NCI-H1436 treated with DMSO at 0.1 percent for 48 hours (cell line): ENCODE measurements around the gene TRPM5.

ENCODE experiments used
- DNase-seq: peaks from one replicate; lab custom pipeline; 2025; lab: John Stamatoyannopoulos, UW

The TRPM5 gene

GRCh38 chr11:2436013-2436520, 8.2 kb downstream of the TRPM5 start:
- DNase-seq, result no peak

- no peak for DNase-seq
Observed at GRCh38 chr11:2435288-2436012, 8.9 kb downstream of the TRPM5 start.

GRCh38 chr11:2434506-2435255, 9.6 kb downstream of the TRPM5 start:
- no peak for DNase-seq

GRCh38 chr11:2434008-2434407, 10.3 kb downstream of the TRPM5 start:
- DNase-seq, result no peak

- no peak for DNase-seq
Observed at GRCh38 chr11:2433106-2433925, 11.0 kb downstream of the TRPM5 start.

- no peak for DNase-seq
Observed at GRCh38 chr11:2432628-2433071, 11.7 kb downstream of the TRPM5 start.

- no peak for DNase-seq
Observed at GRCh38 chr11:2432171-2432621, 12.1 kb downstream of the TRPM5 start.

- no peak for DNase-seq
Observed at GRCh38 chr11:2431395-2431794, 12.9 kb downstream of the TRPM5 start.

- DNase-seq, result no peak
Observed at GRCh38 chr11:2428322-2428795, 16.0 kb downstream of the TRPM5 start.

GRCh38 chr11:2427721-2428321, 16.5 kb downstream of the TRPM5 start:
- DNase-seq, result no peak

GRCh38 chr11:2426826-2427521, 17.3 kb downstream of the TRPM5 start:
- DNase-seq, result no peak

- DNase-seq, result no peak
Observed at GRCh38 chr11:2426221-2426620, 18.1 kb downstream of the TRPM5 start.

- no peak for DNase-seq
Observed at GRCh38 chr11:2425506-2425905, 18.8 kb downstream of the TRPM5 start.

- no peak for DNase-seq
Observed at GRCh38 chr11:2424811-2425495, 19.4 kb downstream of the TRPM5 start.

- no peak for DNase-seq
Observed at GRCh38 chr11:2423157-2424025, 20.9 kb downstream of the TRPM5 start.

- DNase-seq, result no peak
Observed at GRCh38 chr11:2422461-2423156, 21.7 kb downstream of the TRPM5 start.

- DNase-seq, result no peak
Observed at GRCh38 chr11:2421996-2422395, 22.3 kb downstream of the TRPM5 start.

- DNase-seq, result no peak
Observed at GRCh38 chr11:2421226-2421994, 22.9 kb downstream of the TRPM5 start.
